ENCODE results near the gene SMARCA5.

- TF ChIP-seq CTCF (IDR thresholded peaks at IDR 0.05) (no peak), EZH2 (IDR thresholded peaks at IDR 0.05; ENCODE audit: borderline replicate concordance, insufficient read depth, low read depth, low read length, poor library complexity, severe bottlenecking) (no peak)
Measured at GRCh38 chr4:143486314-143486713, 27.2 kb upstream of the SMARCA5 start.
